GM18868 (cell line): ENCODE measurements around the gene KRTAP2-1.
"Not testable (repeated sequence)": the region's sequence is repeated elsewhere in the genome, so short reads cannot be mapped to it uniquely, and the experiment has no call there.

Source experiments
- ATAC-seq: cut with Tn5 transposase; IDR thresholded peaks from one replicate; pipeline ENCODE4 v1.9.1; 2021; ENCODE audit warnings: mild to moderate bottlenecking, moderate library complexity; ENCODE audit not compliant: unreplicated experiment

KRTAP2-1 gene

GRCh38 chr17:41058741-41059140 lies 11.6 kb upstream of the KRTAP2-1 start:
- no peak for ATAC-seq

GRCh38 chr17:41057547-41057946 lies 10.4 kb upstream of the KRTAP2-1 start:
- ATAC-seq = no peak

- not testable (repeated sequence) for ATAC-seq
These were observed 8.0 kb upstream of the KRTAP2-1 start, which contains the start of gene KRTAP2-2 for GRCh38 chr17:41055130-41055529. Gene KRTAP2-2 (minus strand): TSS chr17:41055230. CDS start chr17:41055211, 19 bp downstream.

- ATAC-seq = not testable (repeated sequence)
These were observed 7.4 kb upstream of the KRTAP2-1 start for GRCh38 chr17:41054556-41054955.

- ATAC-seq = no peak
These were observed 6.9 kb upstream of the KRTAP2-1 start for GRCh38 chr17:41054025-41054424.

GRCh38 chr17:41052566-41052965 lies 5.5 kb upstream of the KRTAP2-1 start:
- ATAC-seq = no peak

GRCh38 chr17:41049110-41049509 lies 2.0 kb upstream of the KRTAP2-1 start:
- no peak for ATAC-seq

- ATAC-seq = no peak
These were observed 1.3 kb upstream of the KRTAP2-1 start for GRCh38 chr17:41048441-41048840.

- no peak for ATAC-seq
These were observed 4.2 kb downstream of the KRTAP2-1 start for GRCh38 chr17:41042953-41043352.

GRCh38 chr17:41040783-41041571 lies 6.1 kb downstream of the KRTAP2-1 start, which contains the start of gene KRTAP1-1:
Gene KRTAP1-1 (minus strand): TSS chr17:41041450. CDS start chr17:41041397, 53 bp downstream.
- not testable (repeated sequence) for ATAC-seq

- no peak for ATAC-seq
These were observed 9.2 kb downstream of the KRTAP2-1 start for GRCh38 chr17:41037853-41038350.

GRCh38 chr17:41034346-41034935 lies 12.7 kb downstream of the KRTAP2-1 start, which contains the start of gene KRTAP1-3:
Gene KRTAP1-3 (minus strand): TSS chr17:41034874. CDS start chr17:41034821, 53 bp downstream.
- not testable (repeated sequence) for ATAC-seq

GRCh38 chr17:41029633-41030245 lies 17.4 kb downstream of the KRTAP2-1 start, which contains the start of gene KRTAP1-4:
Gene KRTAP1-4 (minus strand): TSS chr17:41030195. CDS start chr17:41030078, 117 bp downstream.
- no peak for ATAC-seq

- no peak for ATAC-seq
These were observed 20.2 kb downstream of the KRTAP2-1 start, which contains the start of gene KRTAP1-5 for GRCh38 chr17:41026715-41027471. Gene KRTAP1-5 (minus strand): TSS chr17:41027208. CDS start chr17:41027155, 53 bp downstream.

GRCh38 chr17:41024697-41025096 lies 22.4 kb downstream of the KRTAP2-1 start:
- no peak for ATAC-seq

- ATAC-seq = no peak
These were observed 26.8 kb downstream of the KRTAP2-1 start for GRCh38 chr17:41020336-41020735.

GRCh38 chr17:41019415-41019814 lies 27.7 kb downstream of the KRTAP2-1 start:
- no peak for ATAC-seq

GRCh38 chr17:41018541-41018940 lies 28.6 kb downstream of the KRTAP2-1 start:
- no peak for ATAC-seq

- no peak for ATAC-seq
These were observed 30.4 kb downstream of the KRTAP2-1 start for GRCh38 chr17:41016578-41017215.

- ATAC-seq = no peak
These were observed 31.7 kb downstream of the KRTAP2-1 start for GRCh38 chr17:41015454-41015853.
